Measurements from ENCODE around the gene PTPRK.

- TF ChIP-seq JUNB (IDR thresholded peaks at IDR 0.05; ENCODE audit: unreplicated experiment) (no peak), CTCF (conservative IDR thresholded peaks at IDR 0.05; ENCODE audit: low read depth in 2 of 2) (no peak), CREB1 (CRISPR knock-in tag; IDR thresholded peaks at IDR 0.05; ENCODE audit: low read depth) (no peak), EZH2phosphoT487 (IDR thresholded peaks at IDR 0.05; ENCODE audit: unreplicated experiment) (no peak), EZH2 (IDR thresholded peaks at IDR 0.05; ENCODE audit: low read depth, unreplicated experiment) (no peak), ETS1 (IDR thresholded peaks at IDR 0.05) (no peak), POLR2AphosphoS5 (IDR thresholded peaks at IDR 0.05; ENCODE audit: low read depth) (no peak)
These were observed 217.5 kb downstream of the PTPRK start for GRCh38 chr6:128302942-128303341.
